Measurements from ENCODE around the gene HMOX1. TPM values are rescaled to one million over a fixed set of nuclear protein-coding genes. Genes with fewer than 3 reads are reported as not detected.

The HMOX1 gene
- total and polyA plus RNA-seq, 2 donors (not counting 3 experiments of a cell fraction or from before 2014, with no cell fraction given): 41.1 to 69.1 TPM

DNA sequence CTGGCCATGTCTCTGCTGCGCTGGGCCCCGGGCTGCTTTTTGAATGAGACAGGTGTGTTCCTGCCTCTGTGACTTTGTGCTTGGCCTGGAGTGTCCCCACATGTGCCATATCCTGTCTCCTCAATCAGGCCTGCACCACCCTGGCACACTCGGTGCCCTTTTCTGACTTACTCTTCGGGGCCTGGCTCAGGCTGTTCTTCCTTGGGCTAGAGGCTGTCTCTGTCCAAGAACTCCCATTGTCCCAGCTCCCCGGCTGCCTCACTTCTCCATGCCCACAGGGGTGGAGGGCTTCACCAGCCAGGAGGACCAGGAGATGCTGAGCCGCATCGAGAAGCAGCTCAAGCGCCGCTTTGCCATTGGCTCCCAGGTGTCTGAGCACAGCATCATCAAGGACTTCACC, 42.0 kb downstream of the HMOX1 start:
- Histone ChIP-seq H3K9me1 (replicated peaks; ENCODE audit: control insufficient read depth, extremely low read depth, insufficient read depth, low read length) (no peaks in the 10 kb centered on the region), H3K79me2 (ENCODE audit: control insufficient read depth, insufficient read depth, low read length) (no peaks in the 10 kb centered on the region), H2AFZ (ENCODE audit: low read depth, low read length) (no peak overlapping the region), H3K27me3 (ENCODE audit: control insufficient read depth in 2 of 2, insufficient read depth in 2 of 2, low read length in 2 of 2) (no peaks in the 10 kb centered on the region), H3K9ac (replicated peaks; ENCODE audit: extremely low read depth, insufficient read depth, low read length) (no peak overlapping the region), H3K36me3 (ENCODE audit: control insufficient read depth in 2 of 2, extremely low read depth in 1 of 2, insufficient read depth in 2 of 2, low read length in 2 of 2) (peaks cover 12 to 31% of the 10 kb centered on the region in 2 experiments), H3K9me3 (replicated peaks; ENCODE audit: control insufficient read depth, insufficient read depth, low read length) (no peaks in the 10 kb centered on the region), H4K20me1 (replicated peaks; ENCODE audit: control insufficient read depth, extremely low read depth, insufficient read depth, low read length) (no peaks in the 10 kb centered on the region), H3K4me2 (ENCODE audit: insufficient read depth, low read length) (no peak overlapping the region), H3K27ac (ENCODE audit: insufficient read depth, low read depth, low read length) (no peak overlapping the region), H3K4me1 (ENCODE audit: control insufficient read depth, extremely low read depth, insufficient read depth, low read length) (no peaks in the 10 kb centered on the region), H3K4me3 (replicated peaks in 1 of 3; ENCODE audit: insufficient read depth in 1 of 3, low read depth in 1 of 3, low read length in 3 of 3) (no peak overlapping the region)
- DNase-seq (ENCODE audit: low read depth, low spot score) (no peak), FAIRE-seq (no peak)
- ChIA-PET POLR2A (no interaction called here), CTCF (interaction anchor here (1.3 kb wide), 1 partner anchor 72 kb away, joined by 4 read pairs; no protein-coding TSS in a partner anchor)
- dilution Hi-C loops (cut with MboI; ENCODE audit: extremely low pct_ligation_motif_present, low sequenced_read_pairs): no loop called here
- TF ChIP-seq, protein P1, sequence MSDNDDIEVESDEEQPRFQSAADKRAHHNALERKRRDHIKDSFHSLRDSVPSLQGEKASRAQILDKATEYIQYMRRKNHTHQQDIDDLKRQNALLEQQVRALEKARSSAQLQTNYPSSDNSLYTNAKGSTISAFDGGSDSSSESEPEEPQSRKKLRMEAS (IDR thresholded peaks at IDR 0.05; ENCODE audit: insufficient read depth, insufficient read length): no peak
- TF ChIP-seq POLR2AphosphoS5 (IDR thresholded peaks at IDR 0.05; ENCODE audit: insufficient read depth, low read depth, low read length) (no peak), MYC (IDR thresholded peaks at IDR 0.05; ENCODE audit: low read depth, low read length) (no peak), JUN (IDR thresholded peaks at IDR 0.05; ENCODE audit: borderline replicate concordance, insufficient read depth, insufficient read length, low read depth) (no peak), GATA2 (IDR thresholded peaks at IDR 0.05; ENCODE audit: insufficient read depth, insufficient read length, low read depth, low read length) (no peak), POLR2A (IDR thresholded peaks at IDR 0.05; ENCODE audit: low read depth, low read length) (no peak), FOS (IDR thresholded peaks at IDR 0.05; ENCODE audit: borderline replicate concordance, insufficient read depth, low read length) (no peak), EZH2 (IDR thresholded peaks at IDR 0.05; ENCODE audit: borderline replicate concordance, low read depth, low read length, severe bottlenecking) (no peak)
- TF ChIP-seq, protein P2, sequence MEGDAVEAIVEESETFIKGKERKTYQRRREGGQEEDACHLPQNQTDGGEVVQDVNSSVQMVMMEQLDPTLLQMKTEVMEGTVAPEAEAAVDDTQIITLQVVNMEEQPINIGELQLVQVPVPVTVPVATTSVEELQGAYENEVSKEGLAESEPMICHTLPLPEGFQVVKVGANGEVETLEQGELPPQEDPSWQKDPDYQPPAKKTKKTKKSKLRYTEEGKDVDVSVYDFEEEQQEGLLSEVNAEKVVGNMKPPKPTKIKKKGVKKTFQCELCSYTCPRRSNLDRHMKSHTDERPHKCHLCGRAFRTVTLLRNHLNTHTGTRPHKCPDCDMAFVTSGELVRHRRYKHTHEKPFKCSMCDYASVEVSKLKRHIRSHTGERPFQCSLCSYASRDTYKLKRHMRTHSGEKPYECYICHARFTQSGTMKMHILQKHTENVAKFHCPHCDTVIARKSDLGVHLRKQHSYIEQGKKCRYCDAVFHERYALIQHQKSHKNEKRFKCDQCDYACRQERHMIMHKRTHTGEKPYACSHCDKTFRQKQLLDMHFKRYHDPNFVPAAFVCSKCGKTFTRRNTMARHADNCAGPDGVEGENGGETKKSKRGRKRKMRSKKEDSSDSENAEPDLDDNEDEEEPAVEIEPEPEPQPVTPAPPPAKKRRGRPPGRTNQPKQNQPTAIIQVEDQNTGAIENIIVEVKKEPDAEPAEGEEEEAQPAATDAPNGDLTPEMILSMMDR (IDR thresholded peaks at IDR 0.05; ENCODE audit: extremely low read depth in 1 of 2, insufficient read depth in 1 of 2, low read depth in 1 of 2, low read length in 2 of 2): no peak
- BruUV-seq (replicated peaks): no TSS peak
- intact Hi-C loops (cut with micrococcal nuclease): no loop called here

All from endothelial cell of umbilical vein (primary cell).